ENCODE measurements around the gene DUSP2.

GRCh38 chr2:96120091-96120720 lies 25.0 kb downstream of the DUSP2 start:
- TF ChIP-seq, protein P1, sequence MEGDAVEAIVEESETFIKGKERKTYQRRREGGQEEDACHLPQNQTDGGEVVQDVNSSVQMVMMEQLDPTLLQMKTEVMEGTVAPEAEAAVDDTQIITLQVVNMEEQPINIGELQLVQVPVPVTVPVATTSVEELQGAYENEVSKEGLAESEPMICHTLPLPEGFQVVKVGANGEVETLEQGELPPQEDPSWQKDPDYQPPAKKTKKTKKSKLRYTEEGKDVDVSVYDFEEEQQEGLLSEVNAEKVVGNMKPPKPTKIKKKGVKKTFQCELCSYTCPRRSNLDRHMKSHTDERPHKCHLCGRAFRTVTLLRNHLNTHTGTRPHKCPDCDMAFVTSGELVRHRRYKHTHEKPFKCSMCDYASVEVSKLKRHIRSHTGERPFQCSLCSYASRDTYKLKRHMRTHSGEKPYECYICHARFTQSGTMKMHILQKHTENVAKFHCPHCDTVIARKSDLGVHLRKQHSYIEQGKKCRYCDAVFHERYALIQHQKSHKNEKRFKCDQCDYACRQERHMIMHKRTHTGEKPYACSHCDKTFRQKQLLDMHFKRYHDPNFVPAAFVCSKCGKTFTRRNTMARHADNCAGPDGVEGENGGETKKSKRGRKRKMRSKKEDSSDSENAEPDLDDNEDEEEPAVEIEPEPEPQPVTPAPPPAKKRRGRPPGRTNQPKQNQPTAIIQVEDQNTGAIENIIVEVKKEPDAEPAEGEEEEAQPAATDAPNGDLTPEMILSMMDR (IDR thresholded peaks at IDR 0.05; ENCODE audit: low read length): no peak
- TF ChIP-seq EZH2 (optimal IDR thresholded peaks at IDR 0.05; ENCODE audit: low read depth, low read length): no peak
